HepG2 (cell line): Measurements from ENCODE around the gene ETF1. TPM values are rescaled to one million over a fixed set of nuclear protein-coding genes. Genes with fewer than 3 reads are reported as not detected.

Source experiments
- AHR ChIP-seq: IDR thresholded peaks from 2 replicates; pipeline ENCODE4 v1.6.1; 2018; ENCODE audit warnings: missing genetic modification reagents, missing compliant biosample characterization
- ATF1 ChIP-seq: IDR thresholded peaks from 2 replicates; pipeline ENCODE4 v1.6.1; 2016; ENCODE audit warnings: mild to moderate bottlenecking, control low read depth
- CC2D1A ChIP-seq: sonication (generic); formaldehyde crosslinking; IDR thresholded peaks from 2 replicates; pipeline ENCODE4 v1.8.1; 2023; ENCODE audit warnings: mild to moderate bottlenecking, missing genetic modification reagents
- DBP ChIP-seq: sonication (generic); formaldehyde crosslinking; IDR thresholded peaks from 2 replicates; pipeline ENCODE4 v1.4.0; 2020; ENCODE audit warnings: missing genetic modification reagents; ENCODE audit errors: not compliant biosample characterization
- KDM1A ChIP-seq: IDR thresholded peaks from 2 replicates; pipeline ENCODE4 v1.6.1; 2016; ENCODE audit warnings: missing compliant biosample characterization
- MYNN ChIP-seq: sonication (generic); formaldehyde crosslinking; IDR thresholded peaks from 2 replicates; pipeline ENCODE4 v1.4.0; 2020; ENCODE audit warnings: mild to moderate bottlenecking, low read depth, missing genetic modification reagents
- PHB2 ChIP-seq: fragments of 450-650 bp; IDR thresholded peaks from 2 replicates; pipeline ENCODE4 v1.6.1; 2018; ENCODE audit not compliant: partially characterized antibody
- PHF21A ChIP-seq: sonication (generic); formaldehyde crosslinking; IDR thresholded peaks from 2 replicates; pipeline ENCODE4 v1.5.0; 2020; ENCODE audit warnings: mild to moderate bottlenecking, missing genetic modification reagents
- PHF8 ChIP-seq: sonication (generic); formaldehyde crosslinking; IDR thresholded peaks from 2 replicates; pipeline ENCODE4 v1.5.0; 2020; ENCODE audit warnings: missing genetic modification reagents
- RBFOX2 ChIP-seq: fragments of 200-400 bp; formaldehyde crosslinking; IDR thresholded peaks from 2 replicates; pipeline ENCODE4 v1.6.1; 2017; ENCODE audit warnings: low read depth, mild to moderate bottlenecking, low read length
- SP4 ChIP-seq: sonication (generic); formaldehyde crosslinking; IDR thresholded peaks from 2 replicates; pipeline ENCODE4 v1.8.1; 2023; ENCODE audit warnings: mild to moderate bottlenecking, missing genetic modification reagents
- TOE1 ChIP-seq: sonication (generic); formaldehyde crosslinking; IDR thresholded peaks from 2 replicates; pipeline ENCODE4 v1.4.0; 2020; ENCODE audit warnings: mild to moderate bottlenecking, missing genetic modification reagents
- ZNF20 ChIP-seq: sonication (generic); formaldehyde crosslinking; IDR thresholded peaks from 2 replicates; pipeline ENCODE4 v1.4.0; 2020; ENCODE audit warnings: mild to moderate bottlenecking, moderate library complexity, missing genetic modification reagents
- ZNF460 ChIP-seq: sonication (generic); formaldehyde crosslinking; IDR thresholded peaks from 2 replicates; pipeline ENCODE4 v1.5.1; 2020; ENCODE audit warnings: missing genetic modification reagents, mild to moderate bottlenecking, borderline replicate concordance
- ZNF768 ChIP-seq: sonication (generic); formaldehyde crosslinking; IDR thresholded peaks from 2 replicates; pipeline ENCODE4 v1.4.0; 2020; ENCODE audit warnings: missing genetic modification reagents
- ZNF781 ChIP-seq: sonication (generic); formaldehyde crosslinking; IDR thresholded peaks from 2 replicates; pipeline ENCODE4 v1.5.1; 2020; ENCODE audit warnings: borderline replicate concordance, mild to moderate bottlenecking, missing genetic modification reagents; ENCODE audit errors: not compliant biosample characterization
- ZNF83 ChIP-seq: sonication (generic); formaldehyde crosslinking; IDR thresholded peaks from 2 replicates; pipeline ENCODE4 v1.4.0; 2020; ENCODE audit warnings: missing genetic modification reagents, mild to moderate bottlenecking, borderline replicate concordance
- polyA plus RNA-seq, 8 experiments: library from polyadenylated mRNA; depleted of rRNA in 3 of 8; stranded (reverse) in 7 of 8; unstranded in 1 of 8; fragments of >200 nt; fragmentation: Illumina TruSeq in 4 of 8; extraction: Trizol in 4 of 8; gene quantifications; 2 replicates each; pipeline versions ENCODE4 v1.2.1 to v1.2.3, GENCODE V29; 2011 to 2016; ENCODE audit warnings: low read depth in 4 of 8, missing spikeins in 1 of 8, mixed read lengths in 1 of 8; ENCODE audit not compliant: insufficient read depth in 1 of 8
- total RNA-seq, 5 experiments: library from RNA; depleted of rRNA; stranded (reverse); fragments of >200 nt; fragmentation: Illumina TruSeq; extraction: Trizol; gene quantifications; 2 replicates each; pipeline ENCODE4 v1.2.3, GENCODE V29; 2016; ENCODE audit warnings: low read depth in 1 of 5
- TF ChIP-seq, protein P1 (sequence below): sonication (generic); formaldehyde crosslinking; IDR thresholded peaks from 2 replicates; pipeline ENCODE4 v1.9.0; 2021; ENCODE audit warnings: missing genetic modification reagents, borderline replicate concordance
- TF ChIP-seq, protein P2 (sequence below), 2 experiments: sonication (generic) in 1 of 2; formaldehyde crosslinking in 1 of 2; IDR thresholded peaks; 2 replicates each; pipeline versions ENCODE4 v1.6.1 to v1.9.0; 2014 to 2022; ENCODE audit warnings: antibody characterized with exemption in 1 of 2, borderline replicate concordance in 1 of 2, inconsistent platforms in 1 of 2, low read depth in 1 of 2, missing genetic modification reagents in 1 of 2
- TF ChIP-seq, protein P3 (sequence below): IDR thresholded peaks from 2 replicates; pipeline ENCODE4 v1.6.1; 2016; ENCODE audit warnings: missing compliant biosample characterization, missing genetic modification reagents, borderline replicate concordance

ETF1 gene
- total and polyA plus RNA-seq, 2 of the 13 experiments (the other 11 are each of a cell fraction or from before 2014, with no cell fraction given) = 52.1 to 184 TPM

GRCh38 chr5:138544181-138545134 is 1.4 kb upstream of the ETF1 start (continued):
- TF ChIP-seq ZNF20 (CRISPR knock-in tag) (0 out of 2 replicates have a peak, but pooled peaks have one; percentile 9), KDM1A (CRISPR knock-in tag) (no peak), RBFOX2 (peak; percentile 36), CC2D1A (no peak), ATF1 (CRISPR knock-in tag) (no peak), MYNN (CRISPR knock-in tag) (no peak), AHR (CRISPR knock-in tag) (no peak), ZNF460 (CRISPR knock-in tag) (peak; percentile 81), SP4 (CRISPR knock-in tag) (no peak), ZNF768 (CRISPR knock-in tag) (no peak), ZNF83 (CRISPR knock-in tag) (no peak), PHB2 (no peak), PHF8 (CRISPR knock-in tag) (no peak), ZNF781 (CRISPR knock-in tag) (no peak), DBP (CRISPR knock-in tag) (no peak), TOE1 (no peak), PHF21A (0 out of 2 replicates have a peak, but pooled peaks have one; percentile 22)
- TF ChIP-seq, protein P1, sequence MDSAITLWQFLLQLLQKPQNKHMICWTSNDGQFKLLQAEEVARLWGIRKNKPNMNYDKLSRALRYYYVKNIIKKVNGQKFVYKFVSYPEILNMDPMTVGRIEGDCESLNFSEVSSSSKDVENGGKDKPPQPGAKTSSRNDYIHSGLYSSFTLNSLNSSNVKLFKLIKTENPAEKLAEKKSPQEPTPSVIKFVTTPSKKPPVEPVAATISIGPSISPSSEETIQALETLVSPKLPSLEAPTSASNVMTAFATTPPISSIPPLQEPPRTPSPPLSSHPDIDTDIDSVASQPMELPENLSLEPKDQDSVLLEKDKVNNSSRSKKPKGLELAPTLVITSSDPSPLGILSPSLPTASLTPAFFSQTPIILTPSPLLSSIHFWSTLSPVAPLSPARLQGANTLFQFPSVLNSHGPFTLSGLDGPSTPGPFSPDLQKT (CRISPR knock-in tag) = no peak
- TF ChIP-seq, protein P2, sequence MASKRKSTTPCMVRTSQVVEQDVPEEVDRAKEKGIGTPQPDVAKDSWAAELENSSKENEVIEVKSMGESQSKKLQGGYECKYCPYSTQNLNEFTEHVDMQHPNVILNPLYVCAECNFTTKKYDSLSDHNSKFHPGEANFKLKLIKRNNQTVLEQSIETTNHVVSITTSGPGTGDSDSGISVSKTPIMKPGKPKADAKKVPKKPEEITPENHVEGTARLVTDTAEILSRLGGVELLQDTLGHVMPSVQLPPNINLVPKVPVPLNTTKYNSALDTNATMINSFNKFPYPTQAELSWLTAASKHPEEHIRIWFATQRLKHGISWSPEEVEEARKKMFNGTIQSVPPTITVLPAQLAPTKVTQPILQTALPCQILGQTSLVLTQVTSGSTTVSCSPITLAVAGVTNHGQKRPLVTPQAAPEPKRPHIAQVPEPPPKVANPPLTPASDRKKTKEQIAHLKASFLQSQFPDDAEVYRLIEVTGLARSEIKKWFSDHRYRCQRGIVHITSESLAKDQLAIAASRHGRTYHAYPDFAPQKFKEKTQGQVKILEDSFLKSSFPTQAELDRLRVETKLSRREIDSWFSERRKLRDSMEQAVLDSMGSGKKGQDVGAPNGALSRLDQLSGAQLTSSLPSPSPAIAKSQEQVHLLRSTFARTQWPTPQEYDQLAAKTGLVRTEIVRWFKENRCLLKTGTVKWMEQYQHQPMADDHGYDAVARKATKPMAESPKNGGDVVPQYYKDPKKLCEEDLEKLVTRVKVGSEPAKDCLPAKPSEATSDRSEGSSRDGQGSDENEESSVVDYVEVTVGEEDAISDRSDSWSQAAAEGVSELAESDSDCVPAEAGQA (IDR thresholded peaks at IDR 0.05; ENCODE audit: low read depth) = no peak
- TF ChIP-seq, protein P2 (CRISPR knock-in tag; IDR thresholded peaks at IDR 0.05; ENCODE audit: borderline replicate concordance) = no peak
- TF ChIP-seq, protein P3, sequence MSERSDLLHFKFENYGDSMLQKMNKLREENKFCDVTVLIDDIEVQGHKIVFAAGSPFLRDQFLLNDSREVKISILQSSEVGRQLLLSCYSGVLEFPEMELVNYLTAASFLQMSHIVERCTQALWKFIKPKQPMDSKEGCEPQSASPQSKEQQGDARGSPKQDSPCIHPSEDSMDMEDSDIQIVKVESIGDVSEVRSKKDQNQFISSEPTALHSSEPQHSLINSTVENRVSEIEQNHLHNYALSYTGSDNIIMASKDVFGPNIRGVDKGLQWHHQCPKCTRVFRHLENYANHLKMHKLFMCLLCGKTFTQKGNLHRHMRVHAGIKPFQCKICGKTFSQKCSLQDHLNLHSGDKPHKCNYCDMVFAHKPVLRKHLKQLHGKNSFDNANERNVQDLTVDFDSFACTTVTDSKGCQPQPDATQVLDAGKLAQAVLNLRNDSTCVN (CRISPR knock-in tag) = no peak
